Pancreas (tissue), 10 donors: ENCODE measurements around the gene PHF2. TPM values are rescaled to one million over a fixed set of nuclear protein-coding genes. Genes with fewer than 3 reads are reported as not detected.
"Not testable (repeated sequence)": the region's sequence is repeated elsewhere in the genome, so short reads cannot be mapped to it uniquely, and the experiment has no call there.

Experiments used
- ATAC-seq, 4 donors: fragments of 200-7000 bp; cut with Tn5 transposase; one replicate each; pipeline versions ENCODE4 v1.8.0 to v1.9.1; 2020; ENCODE audit warnings: mild to moderate bottlenecking in 4 of 4, moderate library complexity in 4 of 4
- DNase-seq, 6 donors: peaks; one replicate each; pipeline ENCODE4 v3.0.0-alpha.2; 2020
- FAIRE-seq: peaks from 2 replicates; lab custom pipeline; 2012; peaks lifted over from hg19 to GRCh38; lab: Jason Lieb, UNC
- H3K27ac ChIP-seq, 4 donors: fragments of 200-600 bp; sonication (generic); 1 replicate in 3 of 4; 2 replicates in 1 of 4; pipeline versions ENCODE4 v1.5.0 to v1.8.0; 2020
- H3K27me3 ChIP-seq, 4 donors: fragments of 200-600 bp; one replicate each; pipeline ENCODE4 v1.8.0; 2021
- H3K36me3 ChIP-seq, 3 donors: fragments of 200-600 bp; sonication (generic) in 1 of 3; one replicate each; pipeline versions ENCODE4 v1.5.0 to v1.8.0; 2020 to 2021
- H3K4me1 ChIP-seq, 3 donors: fragments of 200-600 bp; one replicate each; pipeline ENCODE4 v1.8.0; 2021
- H3K4me3 ChIP-seq, 4 donors: fragments of 200-600 bp; sonication (generic) in 2 of 4; one replicate each; pipeline versions ENCODE4 v1.5.0 to v1.8.0; 2020 to 2021
- H3K9me3 ChIP-seq, 4 donors: fragments of 200-600 bp; one replicate each; pipeline ENCODE4 v1.8.0; 2021
- WGBS, 2 donors: extraction: QIAGEN DNeasy Blood & Tissue Kit; methylation state at CpG; one replicate each; pipeline ENCODE4 v1.1.7; 2013; 5-methylcytosine and 5-hydroxymethylcytosine counted together
- intact Hi-C, 3 donors: fragments of 100-400 bp; cut with DNase I; formaldehyde crosslinking; loops; one replicate each; pipeline versions ENCODE4 v1.11.1 to v1.14.2; 2022
- polyA plus RNA-seq, 2 donors: library from polyadenylated mRNA; stranded (reverse); fragments of 200-250 nt; gene quantifications; one replicate each; pipeline ENCODE4 v1.2.3, GENCODE V29; 2013
- total RNA-seq, 6 donors: library from RNA; stranded (reverse); fragmentation: NEBNext Ultra II Directional in 4 of 6; extraction: Animal tissue kit (Norgen Biotek cat#: 25700) in 4 of 6; gene quantifications; one replicate each; pipeline versions ENCODE4 v1.2.1 to v1.2.4, GENCODE V29; 2021 to 2023
- TF ChIP-seq, protein P1 (sequence below), 4 donors: fragments of 200-600 bp; sonication (generic) in 3 of 4; IDR thresholded peaks; one replicate each; pipeline versions ENCODE4 v1.5.0 to v1.8.0; 2021; ENCODE audit warnings: antibody characterized with exemption in 4 of 4
- donor health status: healthy with polysubstance abuse.
- donor health status: DM: no; HTN: no; CAD: no; lungs with moderate emphysema.
- donor health status: DM: no; HTN: no; CAD: no.
- donor health status: control.
- donor health status: control.
- donor health status: Bipolar disorder and iron deficiency.
- donor health status: DM: yes; HTN: yes; CAD: no.
- donor health status: DM: no; HTN: no; CAD: no.
- donor health status: DM: no; HTN: no; CAD: no.
- donor health status: DM: yes; HTN: yes; CAD: no.

Gene PHF2
- total and polyA plus RNA-seq, 8 donors, result 10.8 to 24.8 (median 12.7) TPM

DNA sequence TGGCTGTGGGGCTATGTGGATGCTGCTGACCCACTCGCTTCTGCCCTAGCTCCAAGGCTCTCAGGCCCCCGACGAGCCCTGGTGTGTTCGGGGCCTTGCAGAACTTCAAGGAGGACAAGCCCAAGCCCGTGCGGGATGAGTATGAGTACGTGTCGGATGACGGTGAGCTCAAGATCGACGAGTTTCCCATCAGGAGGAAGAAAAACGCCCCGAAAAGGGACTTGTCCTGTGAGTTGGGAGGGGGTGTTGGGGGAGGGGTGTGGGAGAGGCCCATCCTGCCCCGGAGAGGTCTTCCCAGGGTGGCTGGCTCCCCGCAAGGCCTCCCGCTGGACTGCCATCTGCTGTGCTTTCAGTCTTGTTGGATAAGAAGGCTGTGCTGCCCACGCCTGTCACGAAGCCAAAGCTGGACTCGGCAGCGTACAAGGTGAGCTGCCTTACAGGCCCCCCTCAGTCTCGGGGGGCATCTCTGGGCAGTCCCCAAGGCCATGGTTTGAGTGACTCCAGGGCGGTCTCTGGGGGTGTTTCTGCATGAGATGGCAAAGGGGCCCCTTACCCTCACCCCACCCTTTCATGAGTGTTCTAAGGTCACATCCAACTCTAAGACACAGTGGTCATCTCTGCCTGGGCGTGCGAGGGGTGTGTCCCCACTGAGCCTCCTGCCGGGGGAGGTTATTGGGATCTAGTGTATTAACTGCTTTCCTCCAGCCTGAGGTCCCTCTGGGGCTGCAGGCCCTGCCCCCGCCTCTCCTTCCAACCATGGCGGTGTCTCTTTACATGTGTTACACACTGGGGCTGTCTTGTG, 89.5 kb downstream of the PHF2 start:
- Histone ChIP-seq H3K36me3 (no peaks in the 10 kb centered on the region), H3K27me3 (no peaks in the 10 kb centered on the region), H3K27ac (no peak overlapping the region), H3K4me3 (no peak overlapping the region), H3K4me1 (no peaks in the 10 kb centered on the region), H3K9me3 (no peaks in the 10 kb centered on the region)
- no peak for ATAC-seq
- WGBS, 2 donors, result 93 to 97% methylated on average over 27 of the region's 27 CpGs
- intact Hi-C loops, result no loop called here
- TF ChIP-seq, protein P1, sequence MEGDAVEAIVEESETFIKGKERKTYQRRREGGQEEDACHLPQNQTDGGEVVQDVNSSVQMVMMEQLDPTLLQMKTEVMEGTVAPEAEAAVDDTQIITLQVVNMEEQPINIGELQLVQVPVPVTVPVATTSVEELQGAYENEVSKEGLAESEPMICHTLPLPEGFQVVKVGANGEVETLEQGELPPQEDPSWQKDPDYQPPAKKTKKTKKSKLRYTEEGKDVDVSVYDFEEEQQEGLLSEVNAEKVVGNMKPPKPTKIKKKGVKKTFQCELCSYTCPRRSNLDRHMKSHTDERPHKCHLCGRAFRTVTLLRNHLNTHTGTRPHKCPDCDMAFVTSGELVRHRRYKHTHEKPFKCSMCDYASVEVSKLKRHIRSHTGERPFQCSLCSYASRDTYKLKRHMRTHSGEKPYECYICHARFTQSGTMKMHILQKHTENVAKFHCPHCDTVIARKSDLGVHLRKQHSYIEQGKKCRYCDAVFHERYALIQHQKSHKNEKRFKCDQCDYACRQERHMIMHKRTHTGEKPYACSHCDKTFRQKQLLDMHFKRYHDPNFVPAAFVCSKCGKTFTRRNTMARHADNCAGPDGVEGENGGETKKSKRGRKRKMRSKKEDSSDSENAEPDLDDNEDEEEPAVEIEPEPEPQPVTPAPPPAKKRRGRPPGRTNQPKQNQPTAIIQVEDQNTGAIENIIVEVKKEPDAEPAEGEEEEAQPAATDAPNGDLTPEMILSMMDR (IDR thresholded peaks at IDR 0.05), result no peak
- no peak for FAIRE-seq
- peak in 3 of 6 donors; percentile 6 to 61 (median 39) for DNase-seq

DNA sequence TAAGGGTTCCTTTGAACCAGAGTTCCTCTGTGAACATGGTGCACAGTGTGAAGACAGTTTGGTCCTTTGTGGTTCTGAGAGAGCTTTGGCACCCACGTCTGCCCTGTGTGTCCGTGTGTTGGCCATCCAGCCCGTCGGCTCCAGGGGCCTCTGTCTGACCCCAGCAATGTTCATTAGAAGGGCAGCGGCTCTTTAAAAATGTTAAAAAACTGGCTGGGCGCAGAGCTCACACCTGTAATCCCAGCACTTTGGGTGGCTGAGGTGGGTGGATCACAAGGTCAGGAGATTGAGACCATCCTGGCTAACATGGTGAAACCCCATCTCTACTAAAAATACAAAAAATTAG, 90.0 kb downstream of the PHF2 start:
- FAIRE-seq, H3K36me3 ChIP-seq: not testable (repeated sequence)

DNA sequence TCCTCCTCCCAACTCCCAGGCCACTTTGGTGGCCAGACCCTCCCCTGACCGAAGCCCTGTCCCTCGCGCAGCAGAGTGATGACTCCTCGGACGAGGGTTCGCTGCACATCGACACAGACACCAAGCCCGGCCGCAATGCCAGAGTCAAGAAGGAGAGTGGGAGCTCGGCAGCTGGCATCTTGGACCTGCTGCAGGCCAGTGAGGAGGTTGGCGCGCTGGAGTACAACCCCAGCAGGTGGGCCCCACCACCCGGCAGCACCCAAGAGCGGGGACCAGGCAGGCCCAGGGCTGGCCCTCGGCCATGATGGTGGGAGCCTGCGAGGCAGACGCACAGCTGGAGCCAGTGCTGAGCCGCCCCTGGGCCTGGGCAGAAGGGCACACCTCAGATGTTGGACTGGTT, 90.6 kb downstream of the PHF2 start:
- ATAC-seq (no peak), FAIRE-seq (no peak), DNase-seq (peak in 3 of 6 donors; percentile 7 to 56 (median 48))
- intact Hi-C loops, result no loop called here
- WGBS, 2 donors, result 95 to 97% methylated on average over 18 of the region's 18 CpGs
- H3K27ac ChIP-seq, result no peak overlapping the region
- H3K27me3 ChIP-seq, result no peaks in the 10 kb centered on the region
- H3K4me1 ChIP-seq, result no peaks in the 10 kb centered on the region
- TF ChIP-seq, protein P1 (IDR thresholded peaks at IDR 0.05), result no peak
- no peaks in the 10 kb centered on the region for H3K9me3 ChIP-seq
- H3K36me3 ChIP-seq, result no peaks in the 10 kb centered on the region
- no peak overlapping the region for H3K4me3 ChIP-seq

More for the DNA sequence above, 90.0 kb downstream of the PHF2 start:
- H3K4me3 ChIP-seq, DNase-seq, intact Hi-C loops, H3K4me1 ChIP-seq, ATAC-seq, H3K9me3 ChIP-seq, H3K27me3 ChIP-seq, H3K27ac ChIP-seq: not testable (repeated sequence)
- WGBS, 2 donors, result 96% methylated on average over 6 of the region's 6 CpGs

DNA sequence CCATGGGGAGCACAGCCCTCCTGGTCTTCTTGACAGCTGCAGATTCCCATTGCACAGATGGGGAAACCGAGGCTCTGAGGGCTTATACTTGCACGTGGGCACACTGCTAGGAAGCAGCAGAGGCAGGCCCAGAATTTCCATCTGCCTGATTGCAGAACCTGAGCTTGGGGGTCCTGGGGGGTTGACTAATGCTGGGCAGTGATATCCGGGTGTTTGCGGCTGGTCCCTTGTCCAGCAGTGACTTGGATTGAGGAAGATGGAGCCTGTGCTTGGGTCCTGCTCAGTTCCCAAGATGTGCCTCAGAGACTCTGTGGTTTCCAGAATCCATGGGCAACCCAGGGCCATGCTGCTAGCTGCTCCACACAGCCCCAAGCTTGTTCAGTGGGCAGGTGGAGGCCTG, 91.2 kb downstream of the PHF2 start:
- no peaks in the 10 kb centered on the region for H3K36me3 ChIP-seq
- FAIRE-seq, result no peak

DNA sequence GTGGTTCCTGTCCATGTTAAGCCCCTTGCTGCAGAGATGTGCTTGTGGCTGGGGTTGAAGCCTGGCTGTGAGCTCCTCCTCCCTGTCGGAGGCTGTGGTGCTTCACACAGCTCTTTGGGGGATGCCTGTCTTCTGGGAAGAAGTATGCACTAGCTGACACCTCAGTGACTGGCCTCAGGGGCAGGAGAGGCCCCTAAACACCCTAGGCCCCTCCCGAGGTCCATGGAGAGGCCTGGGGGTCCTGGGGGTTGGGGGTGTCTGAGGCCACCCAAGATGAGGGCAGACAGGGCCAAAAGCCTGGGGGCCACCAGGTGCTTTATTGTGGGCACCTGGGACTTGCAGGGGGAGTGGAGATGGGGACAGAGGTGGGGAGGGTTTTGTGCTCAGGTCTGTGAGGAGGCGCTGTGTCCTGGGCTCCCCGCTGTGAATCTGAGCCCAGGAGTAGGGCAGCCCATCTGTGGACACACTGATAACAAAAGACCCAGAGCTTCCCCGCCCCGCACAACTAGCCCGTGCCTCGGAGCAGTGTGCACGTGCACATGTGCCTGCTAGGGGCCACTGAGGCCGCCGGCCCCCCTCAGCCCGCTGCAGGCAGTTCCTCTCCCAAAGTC, 92.0 kb downstream of the PHF2 start:
- Histone ChIP-seq H3K27ac (no peak overlapping the region), H3K27me3 (no peaks in the 10 kb centered on the region), H3K9me3 (no peaks in the 10 kb centered on the region), H3K4me1 (no peaks in the 10 kb centered on the region), H3K4me3 (no peak overlapping the region), H3K36me3 (peaks cover 0 to 2% (median 0%) of the 10 kb centered on the region in 3 donors)
- DNase-seq, result peak in 4 of 6 donors; percentile 4 to 52 (median 28)
- TF ChIP-seq, protein P1 (IDR thresholded peaks at IDR 0.05), result no peak
- 90 to 92% methylated on average over 12 of the region's 12 CpGs for WGBS, 2 donors
- intact Hi-C loops, result no loop called here
- FAIRE-seq, result no peak
- ATAC-seq, result no peak

More for the DNA sequence above, 91.2 kb downstream of the PHF2 start:
- intact Hi-C loops, result no loop called here
- no peak overlapping the region for H3K4me3 ChIP-seq
- DNase-seq (peak in 1 of 6 donors; percentile 5), ATAC-seq (no peak)
- H3K27me3 ChIP-seq, result no peaks in the 10 kb centered on the region
- H3K9me3 ChIP-seq, result no peaks in the 10 kb centered on the region
- WGBS, 2 donors, result 79 to 85% methylated on average over 4 of the region's 4 CpGs
- H3K27ac ChIP-seq, result no peak overlapping the region
- TF ChIP-seq, protein P1 (IDR thresholded peaks at IDR 0.05), result no peak
- no peaks in the 10 kb centered on the region for H3K4me1 ChIP-seq
